ACHN (cell line): ENCODE measurements around the gene SPATA31E1.
"Not testable (repeated sequence)": the region's sequence is repeated elsewhere in the genome, so short reads cannot be mapped to it uniquely, and the experiment has no call there.

Experiments
- DNase-seq: peaks from one replicate; pipeline ENCODE4 v3.0.0-alpha.2; 2015
- in situ Hi-C: cut with HindIII; loops from 2 replicates; pipeline ENCODE4 v1.10.0; 2017; ENCODE audit warnings: low sequenced_read_pairs, low pct_ligation_motif_present, low pct_unique_long_range_greater_than_20kb

Gene SPATA31E1

GRCh38 chr9:87898151-87898550 is 15.5 kb downstream of the SPATA31E1 start:
- DNase-seq = no peak
- in situ Hi-C loops = no loop called here

- in situ Hi-C loops, DNase-seq: not testable (repeated sequence)
Measured at GRCh38 chr9:87902371-87902770, 19.7 kb downstream of the SPATA31E1 start.

- in situ Hi-C loops = no loop called here
- no peak for DNase-seq
Measured at GRCh38 chr9:87909310-87910041, 26.8 kb downstream of the SPATA31E1 start.

GRCh38 chr9:87910821-87911220 is 28.1 kb downstream of the SPATA31E1 start:
- in situ Hi-C loops = no loop called here
- no peak for DNase-seq

- in situ Hi-C loops, DNase-seq: not testable (repeated sequence)
Measured at GRCh38 chr9:87917662-87918061, 35.0 kb downstream of the SPATA31E1 start, which contains the start of gene SPATA31C1. SPATA31C1 (plus strand) TSS chr9:87917962.

- DNase-seq, in situ Hi-C loops: not testable (repeated sequence)
Measured at GRCh38 chr9:87919013-87919412, 36.3 kb downstream of the SPATA31E1 start.

- DNase-seq, in situ Hi-C loops: not testable (repeated sequence)
Measured at GRCh38 chr9:87921561-87921960, 38.9 kb downstream of the SPATA31E1 start.

GRCh38 chr9:87923012-87923411 is 40.3 kb downstream of the SPATA31E1 start:
- DNase-seq, in situ Hi-C loops: not testable (repeated sequence)

GRCh38 chr9:87924851-87925250 is 42.2 kb downstream of the SPATA31E1 start:
- DNase-seq, in situ Hi-C loops: not testable (repeated sequence)

- DNase-seq, in situ Hi-C loops: not testable (repeated sequence)
Measured at GRCh38 chr9:87929152-87929551, 46.5 kb downstream of the SPATA31E1 start.

GRCh38 chr9:87934444-87934843 is 51.8 kb downstream of the SPATA31E1 start:
- in situ Hi-C loops, DNase-seq: not testable (repeated sequence)

- DNase-seq, in situ Hi-C loops: not testable (repeated sequence)
Measured at GRCh38 chr9:87937352-87937751, 54.7 kb downstream of the SPATA31E1 start.

GRCh38 chr9:87937918-87938317 is 55.2 kb downstream of the SPATA31E1 start:
- DNase-seq, in situ Hi-C loops: not testable (repeated sequence)

- in situ Hi-C loops, DNase-seq: not testable (repeated sequence)
Measured at GRCh38 chr9:87938336-87938735, 55.7 kb downstream of the SPATA31E1 start.
